Hepatocyte (in vitro differentiated cells): ENCODE results near the gene PTPN14.

Experiments
- CTCF ChIP-seq: fragments of 200-600 bp; sonication (generic); IDR thresholded peaks from 2 replicates; pipeline ENCODE4 v1.5.1; 2016; ENCODE audit warnings: antibody characterized with exemption, mild to moderate bottlenecking; ENCODE audit not compliant: poor library complexity
- EZH2 ChIP-seq: fragments of 200-600 bp; sonication (generic); IDR thresholded peaks from 2 replicates; pipeline ENCODE4 v1.6.1; 2016; ENCODE audit warnings: antibody characterized with exemption, mild to moderate bottlenecking, borderline replicate concordance

GRCh38 chr1:214367841-214368240 is 183.6 kb downstream of the PTPN14 start:
- no peak for TF ChIP-seq EZH2
- no peak for TF ChIP-seq CTCF
